ENCODE data around the gene GALNT15.

Gene GALNT15

DNA sequence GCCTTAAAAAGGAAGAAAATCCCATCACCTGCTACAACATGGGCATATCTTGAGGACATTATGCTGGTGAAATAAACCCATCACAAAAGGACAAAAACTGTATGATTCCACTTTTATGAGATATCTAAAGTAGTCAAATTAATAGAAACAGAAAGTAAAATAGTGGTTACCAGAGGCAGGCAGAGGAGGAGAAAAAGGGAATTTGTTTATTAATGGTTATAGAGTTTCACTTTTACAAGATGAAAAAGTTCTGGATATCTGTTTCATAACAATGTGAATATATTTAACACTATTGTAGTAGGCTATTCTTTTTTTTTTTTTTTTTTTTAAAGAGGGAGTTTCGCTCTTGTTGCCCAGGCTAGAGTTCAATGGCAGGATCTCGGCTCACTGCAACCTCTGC, 49.8 kb downstream of the GALNT15 start:
- Mint-ChIP-seq H3K27me3 (peaks cover 2% of the 10 kb centered on the region), H3K4me3 (no peak overlapping the region), H3K27ac (ENCODE audit: low read depth) (no peak overlapping the region), H3K4me1 (no peaks in the 10 kb centered on the region), H3K36me3 (ENCODE audit: insufficient read depth) (peaks cover 2% of the 10 kb centered on the region), H3K9me3 (no peaks in the 10 kb centered on the region)
- DNase-seq (ENCODE audit: low spot score in 2 of 2) (no peak), ATAC-seq (replicated peaks; ENCODE audit: extremely low read depth, poor library complexity, severe bottlenecking) (no peak)

DNA sequence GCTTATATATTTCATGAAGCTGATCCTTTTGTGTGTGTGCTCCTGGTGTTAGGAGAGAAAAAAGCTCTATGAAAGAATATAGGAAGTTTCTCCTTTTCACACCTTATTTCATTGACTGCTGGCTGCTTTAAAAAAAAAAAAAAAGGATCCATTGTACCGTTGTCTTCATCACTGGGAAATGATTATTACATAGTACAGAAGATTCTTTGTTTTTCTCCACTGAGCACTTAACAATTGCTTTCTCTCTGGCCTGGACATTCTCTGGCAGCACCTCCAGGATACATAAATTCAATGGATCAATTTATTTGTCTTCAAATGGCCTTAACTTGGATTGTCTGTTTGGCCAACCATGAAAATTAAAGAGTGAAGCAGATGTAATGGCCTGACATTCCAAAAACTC, 53.1 kb downstream of the GALNT15 start:
- Mint-ChIP-seq H3K4me1 (no peaks in the 10 kb centered on the region), H3K4me3 (no peak overlapping the region), H3K27me3 (no peaks in the 10 kb centered on the region), H3K36me3 (ENCODE audit: insufficient read depth) (peaks cover 2% of the 10 kb centered on the region), H3K27ac (ENCODE audit: low read depth) (no peak overlapping the region), H3K9me3 (no peaks in the 10 kb centered on the region)
- ATAC-seq (replicated peaks; ENCODE audit: extremely low read depth, poor library complexity, severe bottlenecking) (no peak), DNase-seq (ENCODE audit: low spot score in 2 of 2) (no peak)

DNA sequence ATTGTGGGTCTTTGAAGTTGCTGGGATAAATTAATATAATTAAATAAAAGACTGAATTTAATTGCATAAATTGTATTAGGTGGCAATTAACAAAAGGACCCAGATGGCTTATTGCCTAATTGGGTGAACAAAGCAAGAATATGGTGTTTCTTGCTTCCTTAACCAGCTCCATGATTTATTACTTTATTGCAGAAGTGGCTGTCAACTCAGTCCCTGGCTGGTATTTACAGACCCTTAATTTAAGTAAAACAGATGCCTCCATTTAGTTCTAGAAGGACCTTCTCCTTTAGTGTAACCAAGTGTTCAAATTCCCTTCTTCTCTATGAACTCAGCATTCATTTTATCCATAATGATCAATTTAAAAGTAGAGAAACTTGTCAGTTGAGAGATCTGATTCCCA, 55.2 kb downstream of the GALNT15 start:
- Mint-ChIP-seq H3K27me3 (peaks cover 17% of the 10 kb centered on the region), H3K27ac (ENCODE audit: low read depth) (no peak overlapping the region), H3K4me1 (no peaks in the 10 kb centered on the region), H3K9me3 (no peaks in the 10 kb centered on the region), H3K36me3 (ENCODE audit: insufficient read depth) (peaks cover 2% of the 10 kb centered on the region), H3K4me3 (no peak overlapping the region)
- ATAC-seq (replicated peaks; ENCODE audit: extremely low read depth, poor library complexity, severe bottlenecking) (no peak), DNase-seq (ENCODE audit: low spot score in 2 of 2) (no peak)

DNA sequence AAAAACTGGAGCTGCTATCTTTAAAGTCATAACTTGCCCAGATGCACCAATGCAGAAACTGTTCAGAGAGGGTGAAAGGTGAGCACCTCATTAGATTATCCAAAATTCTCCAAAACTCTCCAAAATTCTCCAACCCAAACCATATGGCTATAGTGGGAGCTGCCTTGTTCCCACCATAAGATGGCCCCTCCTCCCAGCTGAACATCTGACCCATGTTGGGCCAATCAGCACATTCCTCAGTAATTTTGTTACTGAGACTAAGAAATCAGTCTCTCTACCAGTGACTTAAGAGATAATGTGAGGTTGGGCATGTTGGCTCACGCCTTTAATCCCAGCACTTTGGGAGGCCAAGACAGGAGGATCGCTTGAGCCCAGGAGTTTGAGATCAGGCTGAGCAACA, 57.5 kb downstream of the GALNT15 start:
- Mint-ChIP-seq H3K27me3 (peaks cover 17% of the 10 kb centered on the region), H3K27ac (ENCODE audit: low read depth) (no peak overlapping the region), H3K36me3 (ENCODE audit: insufficient read depth) (peaks cover 2% of the 10 kb centered on the region), H3K9me3 (no peaks in the 10 kb centered on the region), H3K4me1 (no peaks in the 10 kb centered on the region), H3K4me3 (no peak overlapping the region)
- ATAC-seq (replicated peaks; ENCODE audit: extremely low read depth, poor library complexity, severe bottlenecking) (no peak), DNase-seq (ENCODE audit: low spot score in 2 of 2) (no peak)

DNA sequence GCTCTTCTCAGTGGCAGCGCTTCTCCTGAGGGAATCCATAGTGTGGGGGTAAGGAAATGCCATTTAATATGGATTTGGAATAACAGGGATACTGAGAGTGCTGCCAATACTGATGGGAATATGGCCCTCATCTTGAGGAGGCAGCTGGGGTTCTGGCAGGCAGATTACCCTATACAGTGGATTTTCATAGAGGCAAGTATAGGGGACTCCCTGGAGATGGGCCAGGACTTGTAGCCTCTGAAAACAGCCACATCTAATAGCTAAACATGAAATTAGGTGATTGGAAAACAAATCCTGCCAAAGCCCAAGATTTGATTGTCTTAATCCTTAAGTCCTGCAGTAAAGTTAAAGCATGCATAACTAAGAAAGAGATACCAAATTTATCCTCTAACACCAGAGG, 59.3 kb downstream of the GALNT15 start:
- Mint-ChIP-seq H3K9me3 (no peaks in the 10 kb centered on the region), H3K4me3 (no peak overlapping the region), H3K4me1 (no peaks in the 10 kb centered on the region), H3K27ac (ENCODE audit: low read depth) (no peak overlapping the region), H3K36me3 (ENCODE audit: insufficient read depth) (no peaks in the 10 kb centered on the region), H3K27me3 (peaks cover 17% of the 10 kb centered on the region)
- no peak for ATAC-seq (replicated peaks; ENCODE audit: extremely low read depth, poor library complexity, severe bottlenecking)
- DNase-seq (ENCODE audit: low spot score in 2 of 2): no peak

DNA sequence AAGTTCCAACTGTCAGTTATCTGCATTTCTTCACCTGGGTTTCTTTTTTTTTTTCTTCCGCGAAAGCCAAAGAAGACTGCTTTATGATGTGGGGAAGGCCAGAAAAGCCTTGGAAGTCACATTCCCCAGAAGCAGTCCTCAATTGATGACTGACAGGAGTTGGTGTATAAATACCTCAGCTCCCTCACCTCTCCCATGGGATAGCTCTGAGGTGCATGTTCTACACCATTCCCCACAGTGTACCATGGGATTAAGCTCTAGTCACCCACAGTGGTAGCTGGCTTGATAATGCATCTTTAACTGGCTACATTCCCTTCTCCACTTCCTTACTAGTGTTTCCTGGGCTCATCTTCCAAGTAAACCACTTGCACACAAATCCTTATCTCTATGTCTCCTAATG, 59.8 kb downstream of the GALNT15 start:
- H3K4me3 Mint-ChIP-seq: no peak overlapping the region
- no peaks in the 10 kb centered on the region for H3K9me3 Mint-ChIP-seq
- H3K27me3 Mint-ChIP-seq: peaks cover 17% of the 10 kb centered on the region
- DNase-seq (ENCODE audit: low spot score in 2 of 2) (no peak), ATAC-seq (replicated peaks; ENCODE audit: extremely low read depth, poor library complexity, severe bottlenecking) (no peak)
- H3K36me3 Mint-ChIP-seq (ENCODE audit: insufficient read depth): no peaks in the 10 kb centered on the region
- H3K27ac Mint-ChIP-seq (ENCODE audit: low read depth): no peak overlapping the region
- no peaks in the 10 kb centered on the region for H3K4me1 Mint-ChIP-seq

DNA sequence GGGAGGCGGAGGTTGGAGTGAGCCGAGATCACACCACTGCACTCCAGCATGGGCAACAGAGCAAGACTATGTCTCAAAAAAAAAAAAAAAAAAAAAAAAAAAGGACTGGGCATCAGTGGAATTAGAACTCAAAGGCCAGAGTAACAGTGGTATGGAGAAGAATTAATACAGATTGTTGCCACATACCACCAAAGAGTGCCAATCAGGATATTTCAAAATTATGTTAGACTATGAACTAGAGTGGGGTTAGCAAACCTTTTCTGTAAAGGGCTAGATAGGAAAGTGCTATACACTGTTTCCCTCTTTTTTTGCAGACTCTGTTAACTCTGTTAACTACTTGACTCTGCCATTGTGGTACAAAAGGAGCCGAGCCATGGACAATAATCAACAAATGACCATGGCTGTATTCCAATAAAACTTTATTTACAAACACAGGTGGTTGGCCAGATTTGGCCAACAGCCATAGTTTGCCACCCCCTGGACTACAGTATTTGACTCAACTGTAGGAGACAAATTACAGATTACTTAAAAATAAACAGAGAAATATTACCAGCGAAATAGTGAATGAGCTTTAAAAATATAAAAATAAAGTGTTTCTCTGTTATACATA, 61.7 kb downstream of the GALNT15 start:
- Mint-ChIP-seq H3K4me1 (no peaks in the 10 kb centered on the region), H3K27me3 (peaks cover 17% of the 10 kb centered on the region), H3K4me3 (no peak overlapping the region), H3K36me3 (ENCODE audit: insufficient read depth) (no peaks in the 10 kb centered on the region), H3K27ac (ENCODE audit: low read depth) (no peak overlapping the region), H3K9me3 (no peaks in the 10 kb centered on the region)
- no peak for ATAC-seq (replicated peaks; ENCODE audit: extremely low read depth, poor library complexity, severe bottlenecking)
- no peak for DNase-seq (ENCODE audit: low spot score in 2 of 2)

DNA sequence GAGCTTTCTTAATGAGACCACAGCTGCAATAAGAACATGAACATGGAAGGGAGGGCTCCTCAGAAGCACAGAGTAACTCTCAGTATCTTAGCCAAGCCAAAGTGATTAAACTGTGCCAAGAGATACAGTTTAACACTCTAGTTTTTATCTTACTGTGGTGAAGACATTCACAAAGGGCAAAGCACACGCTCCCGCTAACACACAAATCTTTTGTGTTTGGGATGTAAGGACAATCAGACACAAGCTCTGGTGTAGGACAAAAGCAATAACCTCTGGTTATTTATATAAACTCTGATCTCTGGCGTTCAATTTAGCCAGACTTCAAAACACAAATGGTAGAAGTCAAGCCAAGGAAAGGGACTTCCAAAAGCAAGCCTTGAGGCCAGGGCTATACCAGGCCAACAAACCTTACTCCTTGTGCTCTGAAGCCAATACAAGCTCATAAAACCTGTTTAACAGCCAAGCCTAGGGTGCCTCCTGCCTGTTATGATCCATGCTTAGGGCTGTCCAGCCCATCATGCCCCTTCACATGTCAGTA, 62.4 kb downstream of the GALNT15 start:
- H3K27me3 Mint-ChIP-seq: peaks cover 17% of the 10 kb centered on the region
- H3K4me1 Mint-ChIP-seq: no peaks in the 10 kb centered on the region
- no peak overlapping the region for H3K4me3 Mint-ChIP-seq
- ATAC-seq (replicated peaks; ENCODE audit: extremely low read depth, poor library complexity, severe bottlenecking): no peak
- H3K27ac Mint-ChIP-seq (ENCODE audit: low read depth): no peak overlapping the region
- no peaks in the 10 kb centered on the region for H3K9me3 Mint-ChIP-seq
- no peak for DNase-seq (ENCODE audit: low spot score in 2 of 2)
- no peaks in the 10 kb centered on the region for H3K36me3 Mint-ChIP-seq (ENCODE audit: insufficient read depth)

DNA sequence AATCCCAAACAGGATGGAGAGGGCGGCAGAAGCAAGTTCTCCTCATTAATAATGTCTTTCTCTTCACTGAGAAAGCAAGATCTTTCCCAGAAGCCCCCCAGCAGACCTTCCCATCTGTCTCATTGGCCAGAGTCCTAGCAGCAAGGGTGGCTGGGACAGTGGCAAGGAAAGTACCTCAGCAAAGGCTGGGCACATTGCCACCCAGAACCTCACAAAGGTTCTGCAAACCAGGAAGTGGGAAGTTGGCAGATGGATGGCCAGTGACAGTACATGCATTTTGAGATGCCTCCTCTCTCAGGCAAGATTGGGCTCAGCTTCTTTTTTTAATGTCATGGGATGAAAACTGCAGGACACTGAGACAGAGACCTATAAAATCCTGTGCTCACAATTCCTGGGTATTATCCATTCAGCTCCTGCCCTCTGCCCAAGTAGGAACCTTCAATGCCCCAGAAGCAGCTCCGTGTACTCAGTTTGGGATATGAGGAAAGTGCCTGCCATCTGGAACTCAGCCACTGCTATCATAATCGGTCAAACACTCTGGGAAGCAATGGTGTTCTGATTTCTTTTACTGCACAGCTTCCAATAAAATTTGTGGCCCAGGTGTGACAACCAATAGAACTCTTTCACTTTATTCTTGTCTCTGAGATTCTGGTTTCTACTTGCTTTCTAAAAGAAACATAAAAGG, 64.7 kb downstream of the GALNT15 start:
- Mint-ChIP-seq H3K9me3 (no peaks in the 10 kb centered on the region), H3K4me3 (no peak overlapping the region), H3K36me3 (ENCODE audit: insufficient read depth) (no peaks in the 10 kb centered on the region), H3K27ac (ENCODE audit: low read depth) (no peak overlapping the region), H3K27me3 (peaks cover 3% of the 10 kb centered on the region), H3K4me1 (no peaks in the 10 kb centered on the region)
- no peak for DNase-seq (ENCODE audit: low spot score in 2 of 2)
- ATAC-seq (replicated peaks; ENCODE audit: extremely low read depth, poor library complexity, severe bottlenecking): no peak

DNA sequence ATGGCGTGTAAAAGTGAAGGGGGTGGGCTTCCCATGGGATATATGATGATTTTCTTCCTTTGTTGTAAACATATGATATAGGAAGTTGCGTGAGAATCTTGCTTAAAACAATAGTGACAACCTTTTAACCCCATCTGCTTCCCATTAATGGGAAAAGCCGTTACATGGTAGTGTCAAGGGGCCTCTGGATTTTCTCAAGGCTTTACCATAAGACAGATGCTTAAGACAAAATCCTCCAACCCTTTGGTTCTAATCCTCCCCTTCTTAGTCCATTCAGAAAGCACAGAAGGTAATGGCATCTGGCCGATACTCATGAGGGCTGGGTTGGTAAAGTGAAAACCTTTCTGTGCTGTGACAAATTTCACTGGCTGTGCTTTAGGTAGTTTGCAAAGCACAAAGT, 65.3 kb downstream of the GALNT15 start:
- Mint-ChIP-seq H3K27ac (ENCODE audit: low read depth) (no peak overlapping the region), H3K4me3 (no peak overlapping the region), H3K9me3 (no peaks in the 10 kb centered on the region), H3K27me3 (no peaks in the 10 kb centered on the region), H3K4me1 (no peaks in the 10 kb centered on the region), H3K36me3 (ENCODE audit: insufficient read depth) (no peaks in the 10 kb centered on the region)
- ATAC-seq (replicated peaks; ENCODE audit: extremely low read depth, poor library complexity, severe bottlenecking) (no peak), DNase-seq (ENCODE audit: low spot score in 2 of 2) (no peak)

DNA sequence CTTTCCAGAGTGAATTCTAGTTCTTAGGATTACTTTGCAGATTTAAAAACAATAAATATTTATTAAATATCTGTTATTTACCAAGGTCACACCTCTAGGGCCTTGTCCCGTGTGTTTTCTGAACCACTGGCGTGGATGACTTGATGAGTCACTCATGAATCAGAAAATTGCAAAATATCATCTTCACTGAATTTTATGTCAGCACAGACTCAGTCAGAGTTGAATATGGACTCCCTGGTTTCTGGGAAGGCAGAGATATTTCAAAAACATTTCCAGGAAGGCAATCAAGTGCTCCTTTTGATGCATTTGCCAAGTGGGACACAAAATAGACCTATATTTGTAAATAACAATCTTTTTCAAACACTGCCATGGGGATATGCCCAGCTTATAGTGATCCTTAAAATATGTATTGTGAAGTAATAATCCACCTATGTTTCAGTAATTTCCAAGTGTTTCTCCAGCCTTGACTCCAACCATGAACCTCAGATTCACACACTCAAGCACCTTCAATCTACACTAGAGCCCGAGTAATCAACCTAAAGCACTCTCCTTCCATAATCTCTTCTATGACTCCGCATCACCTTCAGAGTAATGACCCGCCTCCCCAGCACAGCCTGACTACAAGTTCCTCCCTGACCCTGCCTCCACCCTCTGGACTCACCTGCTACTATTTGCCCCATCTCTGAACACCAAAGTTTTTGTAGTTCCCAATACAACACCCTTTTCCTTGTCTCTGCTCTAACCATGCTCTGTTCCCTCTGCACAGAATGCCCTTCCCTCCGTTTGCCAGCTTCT, 65.9 kb downstream of the GALNT15 start:
- H3K4me3 Mint-ChIP-seq: no peak overlapping the region
- H3K36me3 Mint-ChIP-seq (ENCODE audit: insufficient read depth): no peaks in the 10 kb centered on the region
- no peaks in the 10 kb centered on the region for H3K9me3 Mint-ChIP-seq
- H3K27ac Mint-ChIP-seq (ENCODE audit: low read depth): no peak overlapping the region
- no peak for ATAC-seq (replicated peaks; ENCODE audit: extremely low read depth, poor library complexity, severe bottlenecking)
- DNase-seq (ENCODE audit: low spot score in 2 of 2): no peak
- H3K4me1 Mint-ChIP-seq: no peaks in the 10 kb centered on the region
- H3K27me3 Mint-ChIP-seq: no peaks in the 10 kb centered on the region

DNA sequence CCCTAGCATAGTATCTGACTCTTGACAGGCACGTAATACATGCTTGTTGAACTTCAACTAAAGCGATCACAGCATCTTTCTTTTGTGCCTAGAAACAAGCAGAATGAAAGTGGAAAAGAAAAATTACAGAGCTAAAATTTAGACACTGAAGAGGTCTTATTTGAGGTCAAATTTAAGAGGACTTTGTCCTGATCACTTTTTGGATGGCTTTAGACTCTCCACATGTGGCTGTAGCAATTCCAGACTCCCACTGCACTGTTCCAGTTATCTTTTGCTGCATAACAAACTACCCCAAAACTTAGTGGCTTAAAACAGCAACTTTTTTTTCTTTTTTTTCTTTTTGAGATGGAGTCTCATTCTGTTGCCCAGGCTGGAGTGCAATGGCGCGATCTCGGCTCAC, 66.7 kb downstream of the GALNT15 start:
- ATAC-seq (replicated peaks; ENCODE audit: extremely low read depth, poor library complexity, severe bottlenecking) (no peak), DNase-seq (ENCODE audit: low spot score in 2 of 2) (no peak)
- no peaks in the 10 kb centered on the region for H3K27me3 Mint-ChIP-seq
- H3K27ac Mint-ChIP-seq (ENCODE audit: low read depth): no peak overlapping the region
- no peaks in the 10 kb centered on the region for H3K9me3 Mint-ChIP-seq
- H3K36me3 Mint-ChIP-seq (ENCODE audit: insufficient read depth): no peaks in the 10 kb centered on the region
- no peaks in the 10 kb centered on the region for H3K4me1 Mint-ChIP-seq
- no peak overlapping the region for H3K4me3 Mint-ChIP-seq

DNA sequence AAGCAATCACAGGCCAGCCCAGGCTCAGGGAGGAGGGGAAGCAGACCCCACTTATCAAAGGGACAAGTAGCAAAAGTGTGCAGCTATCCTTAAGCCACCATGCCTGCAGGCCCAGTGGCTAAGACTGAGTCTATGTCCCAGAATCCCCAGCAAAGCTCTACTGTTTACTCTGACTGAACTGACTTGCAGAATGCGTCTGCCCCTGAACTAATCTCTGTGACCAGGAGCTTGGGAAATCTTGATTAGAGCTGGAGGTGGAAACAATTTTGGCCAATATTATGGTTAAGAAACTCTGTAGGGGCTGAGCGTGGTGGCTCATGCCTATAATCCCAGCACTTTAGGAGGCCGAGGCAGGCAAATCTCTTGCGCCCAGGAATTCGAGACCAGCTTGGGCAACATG, 67.7 kb downstream of the GALNT15 start:
- Mint-ChIP-seq H3K9me3 (no peaks in the 10 kb centered on the region), H3K27ac (ENCODE audit: low read depth) (no peak overlapping the region), H3K27me3 (no peaks in the 10 kb centered on the region), H3K4me1 (peaks cover 5% of the 10 kb centered on the region), H3K4me3 (no peak overlapping the region), H3K36me3 (ENCODE audit: insufficient read depth) (no peaks in the 10 kb centered on the region)
- ATAC-seq (replicated peaks; ENCODE audit: extremely low read depth, poor library complexity, severe bottlenecking) (no peak), DNase-seq (ENCODE audit: low spot score in 2 of 2) (no peak)
